HepG2 (cell line): ENCODE measurements around the gene LRTM2. TPM values are rescaled to one million over a fixed set of nuclear protein-coding genes. Genes with fewer than 3 reads are reported as not detected.

Source experiments
- GPN1 ChIP-seq: sonication (generic); formaldehyde crosslinking; IDR thresholded peaks from 2 replicates; pipeline ENCODE4 v1.5.1; 2020; ENCODE audit warnings: missing genetic modification reagents, borderline replicate concordance
- HNF1B ChIP-seq: sonication (generic); formaldehyde crosslinking; IDR thresholded peaks from 2 replicates; pipeline ENCODE4 v1.5.1; 2020; ENCODE audit warnings: mild to moderate bottlenecking, moderate library complexity, missing genetic modification reagents
- IKZF5 ChIP-seq: IDR thresholded peaks from 2 replicates; pipeline ENCODE4 v1.6.1; 2018; ENCODE audit warnings: missing genetic modification reagents, mild to moderate bottlenecking, missing compliant biosample characterization
- JUNB ChIP-seq: sonication (generic); formaldehyde crosslinking; IDR thresholded peaks from 2 replicates; pipeline ENCODE4 v1.8.0; 2022; ENCODE audit warnings: missing genetic modification reagents, mild to moderate bottlenecking, borderline replicate concordance
- KAT8 ChIP-seq: IDR thresholded peaks from 2 replicates; pipeline ENCODE4 v1.6.1; 2016; ENCODE audit warnings: missing genetic modification reagents, missing compliant biosample characterization
- LCORL ChIP-seq, 2 experiments: fragments of 450-650 bp in 1 of 2; sonication (generic) in 1 of 2; formaldehyde crosslinking in 1 of 2; IDR thresholded peaks; 2 replicates each; pipeline versions ENCODE4 v1.5.0 to v1.6.1; 2017 to 2020; ENCODE audit warnings: antibody characterized with exemption in 1 of 2, missing genetic modification reagents in 1 of 2
- MAF1 ChIP-seq: sonication (generic); formaldehyde crosslinking; IDR thresholded peaks from 2 replicates; pipeline ENCODE4 v1.5.0; 2020; ENCODE audit warnings: missing genetic modification reagents, borderline replicate concordance
- MYNN ChIP-seq: sonication (generic); formaldehyde crosslinking; IDR thresholded peaks from 2 replicates; pipeline ENCODE4 v1.4.0; 2020; ENCODE audit warnings: mild to moderate bottlenecking, low read depth, missing genetic modification reagents
- PPARG ChIP-seq: conservative IDR thresholded peaks from 2 replicates; pipeline ENCODE4 v1.6.1; 2016; ENCODE audit warnings: missing biosample characterization, missing genetic modification reagents
- SATB2 ChIP-seq: sonication (generic); formaldehyde crosslinking; IDR thresholded peaks from 2 replicates; pipeline ENCODE4 v1.5.0; 2020; ENCODE audit warnings: missing genetic modification reagents
- SOX6 ChIP-seq, 2 experiments: fragments of 450-650 bp in 1 of 2; sonication (generic) in 1 of 2; formaldehyde crosslinking in 1 of 2; IDR thresholded peaks; 2 replicates each; pipeline versions ENCODE4 v1.4.0 to v1.6.1; 2017 to 2020; ENCODE audit warnings: antibody characterized with exemption in 1 of 2, mild to moderate bottlenecking in 1 of 2, missing genetic modification reagents in 1 of 2
- TMF1 ChIP-seq: sonication (generic); formaldehyde crosslinking; IDR thresholded peaks from 2 replicates; pipeline ENCODE4 v1.8.1; 2022; ENCODE audit warnings: low read depth, missing genetic modification reagents
- ZHX1 ChIP-seq: sonication (generic); formaldehyde crosslinking; IDR thresholded peaks from 2 replicates; pipeline ENCODE4 v1.8.1; 2022; ENCODE audit warnings: low read depth, mild to moderate bottlenecking, missing genetic modification reagents
- ZNF24 ChIP-seq: fragments of 450-650 bp; IDR thresholded peaks from 2 replicates; pipeline ENCODE4 v1.6.1; 2017; ENCODE audit warnings: antibody characterized with exemption, mild to moderate bottlenecking
- ZNF331 ChIP-seq: sonication (generic); formaldehyde crosslinking; IDR thresholded peaks from 2 replicates; pipeline ENCODE4 v1.4.0; 2020; ENCODE audit warnings: missing genetic modification reagents
- ZNF430 ChIP-seq: sonication (generic); formaldehyde crosslinking; IDR thresholded peaks from 2 replicates; pipeline ENCODE4 v1.9.0; 2021; ENCODE audit warnings: mild to moderate bottlenecking, missing genetic modification reagents
- ZNF549 ChIP-seq: sonication (generic); formaldehyde crosslinking; IDR thresholded peaks from 2 replicates; pipeline ENCODE4 v1.5.0; 2020; ENCODE audit warnings: missing genetic modification reagents
- ZNF558 ChIP-seq: sonication (generic); formaldehyde crosslinking; IDR thresholded peaks from 2 replicates; pipeline ENCODE4 v1.9.0; 2022; ENCODE audit warnings: mild to moderate bottlenecking, missing genetic modification reagents, borderline replicate concordance
- ZNF605 ChIP-seq: sonication (generic); formaldehyde crosslinking; IDR thresholded peaks from 2 replicates; pipeline ENCODE4 v1.8.0; 2022; ENCODE audit warnings: mild to moderate bottlenecking, missing genetic modification reagents
- ZNF670 ChIP-seq: sonication (generic); formaldehyde crosslinking; IDR thresholded peaks from 2 replicates; pipeline ENCODE4 v1.8.0; 2022; ENCODE audit warnings: mild to moderate bottlenecking, missing genetic modification reagents, borderline replicate concordance
- ZSCAN5A ChIP-seq: sonication (generic); formaldehyde crosslinking; IDR thresholded peaks from 2 replicates; pipeline ENCODE4 v1.8.0; 2022; ENCODE audit warnings: mild to moderate bottlenecking, missing genetic modification reagents, borderline replicate concordance
- polyA plus RNA-seq, 8 experiments: library from polyadenylated mRNA; depleted of rRNA in 3 of 8; stranded (reverse) in 7 of 8; unstranded in 1 of 8; fragments of >200 nt; fragmentation: Illumina TruSeq in 4 of 8; extraction: Trizol in 4 of 8; gene quantifications; 2 replicates each; pipeline versions ENCODE4 v1.2.1 to v1.2.3, GENCODE V29; 2011 to 2016; ENCODE audit warnings: low read depth in 4 of 8, missing spikeins in 1 of 8, mixed read lengths in 1 of 8; ENCODE audit not compliant: insufficient read depth in 1 of 8
- total RNA-seq, 5 experiments: library from RNA; depleted of rRNA; stranded (reverse); fragments of >200 nt; fragmentation: Illumina TruSeq; extraction: Trizol; gene quantifications; 2 replicates each; pipeline ENCODE4 v1.2.3, GENCODE V29; 2016; ENCODE audit warnings: low read depth in 1 of 5

Gene LRTM2
- total and polyA plus RNA-seq, 2 of the 13 experiments (the other 11 are each of a cell fraction or from before 2014, with no cell fraction given) = 0.09 TPM; not detected in 1

- no peak for TF ChIP-seq ZHX1 (CRISPR knock-in tag)
- no peak for TF ChIP-seq MAF1 (CRISPR knock-in tag)
- no peak for TF ChIP-seq MYNN (CRISPR knock-in tag)
- TF ChIP-seq ZNF605 (CRISPR knock-in tag) = 0 out of 2 replicates have a peak, but pooled peaks have one; percentile 55
- TF ChIP-seq LCORL (IDR thresholded peaks at IDR 0.05) = no peak
- TF ChIP-seq LCORL (CRISPR knock-in tag; IDR thresholded peaks at IDR 0.05) = peak; percentile 91
- TF ChIP-seq ZNF331 (CRISPR knock-in tag) = peak; percentile 13; the same call in 1 of the 2 replicates
- no peak for TF ChIP-seq ZSCAN5A (CRISPR knock-in tag)
- TF ChIP-seq GPN1 (CRISPR knock-in tag) = no peak
- 0 out of 2 replicates have a peak, but pooled peaks have one; percentile 48 for TF ChIP-seq PPARG (CRISPR knock-in tag)
- TF ChIP-seq SOX6 (IDR thresholded peaks at IDR 0.05) = no peak
- peak; percentile 54 for TF ChIP-seq SOX6 (CRISPR knock-in tag; IDR thresholded peaks at IDR 0.05)
- no peak for TF ChIP-seq ZNF24
- TF ChIP-seq JUNB (CRISPR knock-in tag) = peak; percentile 91
- no peak for TF ChIP-seq ZNF549 (CRISPR knock-in tag)
- peak; percentile 40; the same call in 1 of the 2 replicates for TF ChIP-seq IKZF5 (CRISPR knock-in tag)
- no peak for TF ChIP-seq SATB2 (CRISPR knock-in tag)
- TF ChIP-seq ZNF430 = peak; percentile 72; the same call in 1 of the 2 replicates
- TF ChIP-seq TMF1 (CRISPR knock-in tag) = no peak
- peak; percentile 44; the same call in 1 of the 2 replicates for TF ChIP-seq KAT8 (CRISPR knock-in tag)
- peak; percentile 40; the same call in 1 of the 2 replicates for TF ChIP-seq HNF1B (CRISPR knock-in tag)
- peak; percentile 77; the same call in 1 of the 2 replicates for TF ChIP-seq ZNF670 (CRISPR knock-in tag)
- no peak for TF ChIP-seq ZNF558 (CRISPR knock-in tag)
Measured at GRCh38 chr12:1837541-1838204, 17.3 kb downstream of the LRTM2 start (continued).
